WTC11 (cell line): ENCODE measurements around the gene POU2F1. TPM values are rescaled to one million over a fixed set of nuclear protein-coding genes. Genes with fewer than 3 reads are reported as not detected.

Experiments used
- ATAC-seq: fragments of 200-7000 bp; cut with Tn5 transposase; 2 replicates; pipeline ENCODE4 v1.10.0; 2021; ENCODE audit warnings: mild to moderate bottlenecking, moderate library complexity
- CTCF ChIA-PET: fragments of 300-600 bp; sonication (Branson Sonifier 250); formaldehyde crosslinking; loops from one replicate; lab custom pipeline; 2021; ENCODE audit warnings: antibody characterized with exemption; lab: Charles Lee
- POLR2A ChIA-PET: fragments of 350-600 bp; sonication (Branson Sonifier 250); formaldehyde crosslinking; loops from one replicate; lab custom pipeline; 2021; ENCODE audit warnings: antibody characterized with exemption; lab: Charles Lee
- DNase-seq: peaks from one replicate; pipeline ENCODE4 v3.0.0; 2021; ENCODE audit warnings: low spot score
- H3K27ac Mint-ChIP-seq: 2 replicates; pipeline ENCODE4 v1.8.0; 2021; ENCODE audit warnings: mixed read lengths
- H3K27me3 Mint-ChIP-seq: 2 replicates; pipeline ENCODE4 v1.8.0; 2021; ENCODE audit warnings: low read depth, mild to moderate bottlenecking, moderate library complexity, mixed read lengths
- H3K36me3 Mint-ChIP-seq: 2 replicates; pipeline ENCODE4 v1.8.0; 2021; ENCODE audit warnings: mixed read lengths
- H3K4me1 Mint-ChIP-seq: 2 replicates; pipeline ENCODE4 v1.8.0; 2022; ENCODE audit warnings: mixed read lengths
- H3K4me3 Mint-ChIP-seq: 2 replicates; pipeline ENCODE4 v1.8.0; 2021; ENCODE audit warnings: mild to moderate bottlenecking, moderate library complexity, mixed read lengths
- H3K9me3 Mint-ChIP-seq: 2 replicates; pipeline ENCODE4 v1.8.0; 2021; ENCODE audit warnings: mixed read lengths
- AFF4 ChIP-seq: sonication (generic); formaldehyde crosslinking; IDR thresholded peaks from 2 replicates; pipeline ENCODE4 v1.8.1; 2023; ENCODE audit warnings: mild to moderate bottlenecking, missing genetic modification reagents, borderline replicate concordance
- ARID4B ChIP-seq: sonication (generic); formaldehyde crosslinking; IDR thresholded peaks from 2 replicates; pipeline ENCODE4 v1.8.0; 2023; ENCODE audit warnings: missing genetic modification reagents, mild to moderate bottlenecking, borderline replicate concordance
- CREB1 ChIP-seq: sonication (generic); formaldehyde crosslinking; IDR thresholded peaks from 2 replicates; pipeline ENCODE4 v1.8.0; 2023; ENCODE audit warnings: mild to moderate bottlenecking, missing genetic modification reagents
- CTCF ChIP-seq: fragments of 200-600 bp; IDR thresholded peaks from 2 replicates; pipeline ENCODE4 v1.8.0; 2022; ENCODE audit warnings: antibody characterized with exemption
- FOXP1 ChIP-seq: sonication (generic); formaldehyde crosslinking; IDR thresholded peaks from 2 replicates; pipeline ENCODE4 v1.8.0; 2022; ENCODE audit warnings: missing genetic modification reagents, mild to moderate bottlenecking, moderate library complexity, borderline replicate concordance
- GRHL2 ChIP-seq: fragments of 250-450 bp; sonication (Bioruptor Pico); IDR thresholded peaks from 2 replicates; pipeline ENCODE4 v1.8.0; 2022; ENCODE audit warnings: mild to moderate bottlenecking, moderate library complexity; ENCODE audit not compliant: insufficient replicate concordance, severe bottlenecking
- IRF1 ChIP-seq: sonication (generic); formaldehyde crosslinking; IDR thresholded peaks from 2 replicates; pipeline ENCODE4 v1.8.0; 2023; ENCODE audit warnings: missing genetic modification reagents
- NR1H2 ChIP-seq: sonication (generic); formaldehyde crosslinking; IDR thresholded peaks from 2 replicates; pipeline ENCODE4 v1.9.0; 2021; ENCODE audit warnings: mild to moderate bottlenecking, moderate library complexity, missing genetic modification reagents
- RELA ChIP-seq: sonication (generic); formaldehyde crosslinking; IDR thresholded peaks from 2 replicates; pipeline ENCODE4 v1.8.1; 2022; ENCODE audit warnings: missing genetic modification reagents, mild to moderate bottlenecking, borderline replicate concordance
- SMAD3 ChIP-seq: sonication (generic); formaldehyde crosslinking; IDR thresholded peaks from 2 replicates; pipeline ENCODE4 v1.8.0; 2022; ENCODE audit warnings: missing genetic modification reagents, mild to moderate bottlenecking, borderline replicate concordance
- SMAD4 ChIP-seq: sonication (generic); formaldehyde crosslinking; IDR thresholded peaks from 2 replicates; pipeline ENCODE4 v1.8.0; 2022; ENCODE audit warnings: mild to moderate bottlenecking, missing genetic modification reagents
- SOX15 ChIP-seq: fragments of 250-450 bp; sonication (Bioruptor Pico); IDR thresholded peaks from 2 replicates; pipeline ENCODE4 v1.9.0; 2021; ENCODE audit warnings: mild to moderate bottlenecking
- SP1 ChIP-seq: sonication (generic); formaldehyde crosslinking; conservative IDR thresholded peaks from 2 replicates; pipeline ENCODE4 v1.8.1; 2022; ENCODE audit warnings: missing genetic modification reagents
- TP53 ChIP-seq: sonication (generic); formaldehyde crosslinking; IDR thresholded peaks from 2 replicates; pipeline ENCODE4 v1.8.1; 2023; ENCODE audit warnings: mild to moderate bottlenecking, missing genetic modification reagents
- ZMAT4 ChIP-seq: fragments of 250-450 bp; sonication (Bioruptor Pico); IDR thresholded peaks from 2 replicates; pipeline ENCODE4 v1.9.0; 2021; ENCODE audit warnings: mild to moderate bottlenecking
- ZNF425 ChIP-seq: fragments of 250-450 bp; sonication (Bioruptor Pico); conservative IDR thresholded peaks from 2 replicates; pipeline ENCODE4 v1.9.0; 2021; ENCODE audit warnings: mild to moderate bottlenecking
- ZSCAN18 ChIP-seq: fragments of 250-450 bp; sonication (Bioruptor Pico); IDR thresholded peaks from 2 replicates; pipeline ENCODE4 v2.1.2; 2022; ENCODE audit warnings: mild to moderate bottlenecking, moderate library complexity
- total RNA-seq: library from RNA; stranded (reverse); gene quantifications from 3 replicates; pipeline ENCODE4 v1.2.3, GENCODE V29; 2021

The POU2F1 gene
- total RNA-seq, 1 experiment from 2014 or later: 51.3 TPM

- Mint-ChIP-seq H3K27me3 (no peaks in the 10 kb centered on the region), H3K4me3 (no peak overlapping the region), H3K4me1 (peaks cover 7% of the 10 kb centered on the region), H3K9me3 (peaks cover 7% of the 10 kb centered on the region), H3K27ac (no peak overlapping the region), H3K36me3 (no peaks in the 10 kb centered on the region)
- CTCF ChIA-PET: interaction anchor here (1.7 kb wide), 1 partner anchor 43 kb away, joined by 6 read pairs; no protein-coding TSS in a partner anchor
- DNase-seq (no peak), ATAC-seq (no peak)
- POLR2A ChIA-PET: interaction anchor here (0.6 to 0.9 kb wide), 3 partner anchors 10 to 215 kb away, joined by 3 to 5 read pairs (median 3); no protein-coding TSS in a partner anchor
- TF ChIP-seq SP1 (CRISPR knock-in tag) (no peak), AFF4 (CRISPR knock-in tag) (no peak), IRF1 (CRISPR knock-in tag) (no peak), FOXP1 (no peak), GRHL2 (CRISPR knock-in tag) (no peak), CREB1 (CRISPR knock-in tag) (no peak), ZSCAN18 (CRISPR knock-in tag) (no peak), CTCF (no peak), ARID4B (CRISPR knock-in tag) (no peak), ZNF425 (CRISPR knock-in tag) (no peak), TP53 (CRISPR knock-in tag) (no peak), SMAD4 (CRISPR knock-in tag) (no peak), SMAD3 (CRISPR knock-in tag) (no peak), ZMAT4 (CRISPR knock-in tag) (no peak), SOX15 (CRISPR knock-in tag) (no peak), NR1H2 (CRISPR knock-in tag) (no peak), RELA (CRISPR knock-in tag) (no peak)
Observed at GRCh38 chr1:167263344-167263743, 42.7 kb downstream of the POU2F1 start.
